Astrocyte (in vitro differentiated cells and primary cell): ENCODE measurements around the gene MLF1. TPM values are rescaled to one million over a fixed set of nuclear protein-coding genes. Genes with fewer than 3 reads are reported as not detected.

ENCODE experiments used
- DNase-seq: peaks from one replicate; pipeline ENCODE4 v3.0.0-alpha.2; 2010; ENCODE audit warnings: low read depth
- FAIRE-seq: peaks from 2 replicates; lab custom pipeline; 2011; peaks lifted over from hg19 to GRCh38; lab: Jason Lieb, UNC
- H2AFZ ChIP-seq: 2 replicates; pipeline ENCODE4 v1.6.0; 2012; ENCODE audit warnings: low read depth, low read length, inconsistent platforms
- H3K27ac ChIP-seq: 2 replicates; pipeline ENCODE4 v1.5.1; 2011; ENCODE audit warnings: low read depth, low read length, inconsistent platforms
- H3K27me3 ChIP-seq: 2 replicates; pipeline ENCODE4 v1.6.0; 2011; ENCODE audit warnings: low read length, inconsistent platforms; ENCODE audit not compliant: insufficient read depth
- H3K36me3 ChIP-seq: 2 replicates; pipeline ENCODE4 v1.5.1; 2011; ENCODE audit warnings: low read length, inconsistent platforms; ENCODE audit not compliant: insufficient read depth
- H3K4me1 ChIP-seq: 2 replicates; pipeline ENCODE4 v1.5.1; 2011; ENCODE audit warnings: low read length, inconsistent platforms; ENCODE audit not compliant: insufficient read depth
- H3K4me2 ChIP-seq: 2 replicates; pipeline ENCODE4 v1.6.0; 2012; ENCODE audit warnings: low read length, inconsistent platforms
- H3K4me3 ChIP-seq: 2 replicates; pipeline ENCODE4 v1.5.1; 2011; ENCODE audit warnings: low read depth, mild to moderate bottlenecking, low read length, inconsistent platforms; ENCODE audit not compliant: insufficient read depth
- H3K79me2 ChIP-seq: 2 replicates; pipeline ENCODE4 v1.6.0; 2012; ENCODE audit warnings: mild to moderate bottlenecking, low read length, inconsistent platforms; ENCODE audit not compliant: insufficient read depth
- H3K9ac ChIP-seq: 2 replicates; pipeline ENCODE4 v1.6.0; 2012; ENCODE audit warnings: mild to moderate bottlenecking, low read length, inconsistent platforms
- H3K9me3 ChIP-seq: 2 replicates; pipeline ENCODE4 v1.5.1; 2012; ENCODE audit warnings: low read depth, mild to moderate bottlenecking, low read length, inconsistent platforms; ENCODE audit not compliant: insufficient read depth
- H4K20me1 ChIP-seq: 2 replicates; pipeline ENCODE4 v1.6.0; 2012; ENCODE audit warnings: low read length, inconsistent platforms; ENCODE audit not compliant: insufficient read depth
- H3K27ac Mint-ChIP-seq: one replicate; pipeline ENCODE4 v1.8.0; 2021; ENCODE audit warnings: mild to moderate bottlenecking, mixed read lengths; ENCODE audit not compliant: unreplicated experiment
- H3K27me3 Mint-ChIP-seq: one replicate; pipeline ENCODE4 v1.8.0; 2021; ENCODE audit warnings: low read depth, mixed read lengths; ENCODE audit not compliant: unreplicated experiment
- H3K36me3 Mint-ChIP-seq: one replicate; pipeline ENCODE4 v1.8.0; 2021; ENCODE audit warnings: low read depth, mixed read lengths; ENCODE audit not compliant: unreplicated experiment
- H3K4me1 Mint-ChIP-seq: one replicate; pipeline ENCODE4 v1.8.0; 2021; ENCODE audit warnings: low read depth, mixed read lengths; ENCODE audit not compliant: unreplicated experiment
- H3K4me3 Mint-ChIP-seq: one replicate; pipeline ENCODE4 v1.8.0; 2021; ENCODE audit warnings: mild to moderate bottlenecking, moderate library complexity, mixed read lengths; ENCODE audit not compliant: unreplicated experiment
- H3K9me3 Mint-ChIP-seq: one replicate; pipeline ENCODE4 v1.8.0; 2021; ENCODE audit warnings: mild to moderate bottlenecking, mixed read lengths; ENCODE audit not compliant: unreplicated experiment
- CTCF ChIP-seq: IDR thresholded peaks from 2 replicates; pipeline ENCODE4 v1.5.1; 2011; ENCODE audit warnings: low read depth, mild to moderate bottlenecking, inconsistent platforms, low read length, moderate library complexity; ENCODE audit not compliant: insufficient read depth
- EZH2 ChIP-seq: IDR thresholded peaks from 2 replicates; pipeline ENCODE4 v1.6.1; 2012; ENCODE audit warnings: mild to moderate bottlenecking, low read length, inconsistent platforms; ENCODE audit not compliant: insufficient read depth
- total RNA-seq: library from RNA; stranded (reverse); gene quantifications from 2 replicates; pipeline ENCODE4 v1.2.1, GENCODE V29; 2021

The MLF1 gene
- total RNA-seq, 1 donor from 2014 or later, result 14.3 TPM

GRCh38 chr3:158649791-158650190, 78.8 kb downstream of the MLF1 start:
- no peaks in the 10 kb centered on the region for H3K36me3 Mint-ChIP-seq
- Histone ChIP-seq H3K27ac (no peak overlapping the region), H3K9ac (no peak overlapping the region), H3K36me3 (peaks cover 35% of the 10 kb centered on the region), H3K4me1 (peaks cover 3% of the 10 kb centered on the region), H3K4me3 (no peak overlapping the region), H3K9me3 (no peaks in the 10 kb centered on the region), H2AFZ (no peak overlapping the region), H3K27me3 (no peaks in the 10 kb centered on the region), H3K79me2 (peaks cover 43% of the 10 kb centered on the region), H3K4me2 (no peak overlapping the region), H4K20me1 (no peaks in the 10 kb centered on the region)
- no peaks in the 10 kb centered on the region for H3K27me3 Mint-ChIP-seq
- FAIRE-seq (no peak), DNase-seq (no peak)
- no peak overlapping the region for H3K27ac Mint-ChIP-seq
- TF ChIP-seq CTCF, result no peak
- no peak for TF ChIP-seq EZH2
- H3K4me3 Mint-ChIP-seq, result no peak overlapping the region
- H3K4me1 Mint-ChIP-seq, result peaks cover 4% of the 10 kb centered on the region
- H3K9me3 Mint-ChIP-seq, result no peaks in the 10 kb centered on the region

GRCh38 chr3:158651192-158651591, 80.2 kb downstream of the MLF1 start:
- H3K27me3 ChIP-seq, result no peaks in the 10 kb centered on the region
- DNase-seq (no peak), FAIRE-seq (no peak)
- H3K27ac ChIP-seq, result no peak overlapping the region
- no peak overlapping the region for H3K9ac ChIP-seq
- H3K4me2 ChIP-seq, result no peak overlapping the region
- peaks cover 29% of the 10 kb centered on the region for H3K79me2 ChIP-seq
- no peak overlapping the region for H3K4me3 ChIP-seq
- no peaks in the 10 kb centered on the region for H3K9me3 ChIP-seq
- Mint-ChIP-seq H3K4me1 (peaks cover under 1% of the 10 kb centered on the region), H3K27me3 (no peaks in the 10 kb centered on the region), H3K4me3 (no peak overlapping the region), H3K9me3 (no peaks in the 10 kb centered on the region), H3K36me3 (no peaks in the 10 kb centered on the region), H3K27ac (no peak overlapping the region)
- H3K36me3 ChIP-seq, result peaks cover 42% of the 10 kb centered on the region
- H2AFZ ChIP-seq, result no peak overlapping the region
- no peak for TF ChIP-seq CTCF
- no peak for TF ChIP-seq EZH2
- H3K4me1 ChIP-seq, result no peaks in the 10 kb centered on the region
- H4K20me1 ChIP-seq, result no peaks in the 10 kb centered on the region

GRCh38 chr3:158652463-158652862, 81.5 kb downstream of the MLF1 start:
- Mint-ChIP-seq H3K27ac (no peak overlapping the region), H3K4me3 (no peak overlapping the region), H3K27me3 (no peaks in the 10 kb centered on the region), H3K36me3 (no peaks in the 10 kb centered on the region), H3K4me1 (no peaks in the 10 kb centered on the region), H3K9me3 (no peaks in the 10 kb centered on the region)
- H3K36me3 ChIP-seq, result peaks cover 38% of the 10 kb centered on the region
- no peak overlapping the region for H3K9ac ChIP-seq
- H2AFZ ChIP-seq, result no peak overlapping the region
- H3K79me2 ChIP-seq, result peaks cover 18% of the 10 kb centered on the region
- FAIRE-seq, result no peak
- no peak for TF ChIP-seq EZH2
- TF ChIP-seq CTCF, result no peak
- no peak overlapping the region for H3K4me2 ChIP-seq
- H3K4me3 ChIP-seq, result no peak overlapping the region
- no peaks in the 10 kb centered on the region for H3K4me1 ChIP-seq
- H3K27ac ChIP-seq, result no peak overlapping the region
- no peaks in the 10 kb centered on the region for H4K20me1 ChIP-seq
- H3K9me3 ChIP-seq, result no peaks in the 10 kb centered on the region
- no peaks in the 10 kb centered on the region for H3K27me3 ChIP-seq
- DNase-seq, result no peak

Other genes starting within 250 kb of the MLF1 start
- gene GFM1, start 73.3 kb downstream of the MLF1 start, total RNA-seq, result 32.6 and 37.6 TPM in 2 replicates
- 18.1 and 24.0 TPM in 2 replicates for gene LXN, start 101.5 kb downstream of the MLF1 start, total RNA-seq
- gene RARRES1, start 161.3 kb downstream of the MLF1 start, total RNA-seq, result 1.2 and 3.2 TPM in 2 replicates
- gene MFSD1, start 230.9 kb downstream of the MLF1 start, total RNA-seq, result 62.2 and 70.1 TPM in 2 replicates